NCI-H2029 treated with DMSO at 0.1 percent for 48 hours (cell line): ENCODE measurements around the gene VPS36.
"Not testable (repeated sequence)": the region's sequence is repeated elsewhere in the genome, so short reads cannot be mapped to it uniquely, and the experiment has no call there.

Experiments used
- DNase-seq: peaks from one replicate; lab custom pipeline; 2025; lab: John Stamatoyannopoulos, UW

Gene VPS36

GRCh38 chr13:52432456-52432855 is 18.0 kb downstream of the VPS36 start:
- DNase-seq: no peak

GRCh38 chr13:52428295-52428694 is 22.1 kb downstream of the VPS36 start:
- DNase-seq: no peak

- no peak for DNase-seq
Measured at GRCh38 chr13:52421216-52421615, 29.2 kb downstream of the VPS36 start.

GRCh38 chr13:52419080-52419479 is 31.4 kb downstream of the VPS36 start:
- no peak for DNase-seq

GRCh38 chr13:52414963-52415362 is 35.5 kb downstream of the VPS36 start:
- DNase-seq: no peak

- DNase-seq: no peak
Measured at GRCh38 chr13:52414051-52414450, 36.4 kb downstream of the VPS36 start.

- no peak for DNase-seq
Measured at GRCh38 chr13:52412128-52412527, 38.3 kb downstream of the VPS36 start.

- no peak for DNase-seq
Measured at GRCh38 chr13:52411629-52412028, 38.8 kb downstream of the VPS36 start.

GRCh38 chr13:52408071-52408658 is 42.3 kb downstream of the VPS36 start:
- not testable (repeated sequence) for DNase-seq

- not testable (repeated sequence) for DNase-seq
Measured at GRCh38 chr13:52407436-52407835, 43.0 kb downstream of the VPS36 start.

GRCh38 chr13:52406629-52407028 is 43.8 kb downstream of the VPS36 start:
- no peak for DNase-seq

GRCh38 chr13:52405767-52406494 is 44.5 kb downstream of the VPS36 start, which contains the start of gene THSD1:
THSD1 (minus strand) TSS chr13:52406172; CDS start chr13:52402600, 3,572 bp downstream.
- DNase-seq: no peak

- no peak for DNase-seq
Measured at GRCh38 chr13:52405369-52405766, 45.1 kb downstream of the VPS36 start.

- no peak for DNase-seq
Measured at GRCh38 chr13:52399708-52400107, 50.7 kb downstream of the VPS36 start.

- DNase-seq: no peak
Measured at GRCh38 chr13:52399046-52399445, 51.4 kb downstream of the VPS36 start.

- DNase-seq: no peak
Measured at GRCh38 chr13:52395704-52396103, 54.7 kb downstream of the VPS36 start.

GRCh38 chr13:52394586-52394985 is 55.8 kb downstream of the VPS36 start:
- no peak for DNase-seq

- no peak for DNase-seq
Measured at GRCh38 chr13:52393572-52394357, 56.7 kb downstream of the VPS36 start.

- DNase-seq: no peak
Measured at GRCh38 chr13:52387721-52388120, 62.7 kb downstream of the VPS36 start.

- no peak for DNase-seq
Measured at GRCh38 chr13:52385870-52386269, 64.6 kb downstream of the VPS36 start.

- no peak for DNase-seq
Measured at GRCh38 chr13:52383366-52383765, 67.1 kb downstream of the VPS36 start.

- DNase-seq: no peak
Measured at GRCh38 chr13:52378312-52378711, 72.1 kb downstream of the VPS36 start.

GRCh38 chr13:52377898-52378297 is 72.5 kb downstream of the VPS36 start:
- no peak for DNase-seq
